LNCAP (cell line): ENCODE results near the gene CIRBP.
A peak's percentile ranks its signal among the peaks of the same experiment; 100 is the strongest.

Experiments used
- TF ChIP-seq, protein P1 (sequence below): fragments of 450-650 bp; IDR thresholded peaks from 2 replicates; pipeline ENCODE4 v1.5.1; 2017; ENCODE audit warnings: mild to moderate bottlenecking

Gene CIRBP

DNA sequence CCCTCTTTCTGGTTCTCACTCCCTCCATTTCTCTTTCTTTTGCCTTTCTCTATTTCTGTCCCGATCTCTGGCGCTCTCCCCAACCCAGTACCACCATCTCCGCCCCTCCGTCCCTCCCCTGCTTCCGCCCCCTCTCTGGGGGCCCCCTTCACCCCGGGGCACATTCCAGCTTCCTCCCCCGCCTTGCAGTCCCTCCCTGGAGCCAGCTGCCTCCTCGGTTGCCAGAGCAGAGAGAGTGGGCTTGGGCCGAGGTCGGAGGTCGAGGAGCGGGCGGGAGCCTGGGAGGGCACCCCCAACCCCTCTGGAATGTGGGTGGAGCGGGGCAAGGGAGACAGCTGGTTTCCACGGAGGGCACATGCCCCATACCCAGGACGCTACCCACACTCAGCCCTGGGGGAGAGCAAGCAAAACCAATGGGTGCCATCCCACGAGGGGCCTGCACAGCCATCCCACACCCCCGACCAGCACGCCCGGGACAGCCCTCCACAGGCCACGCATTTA, 6.5 kb upstream of the CIRBP start:
- TF ChIP-seq, protein P1, sequence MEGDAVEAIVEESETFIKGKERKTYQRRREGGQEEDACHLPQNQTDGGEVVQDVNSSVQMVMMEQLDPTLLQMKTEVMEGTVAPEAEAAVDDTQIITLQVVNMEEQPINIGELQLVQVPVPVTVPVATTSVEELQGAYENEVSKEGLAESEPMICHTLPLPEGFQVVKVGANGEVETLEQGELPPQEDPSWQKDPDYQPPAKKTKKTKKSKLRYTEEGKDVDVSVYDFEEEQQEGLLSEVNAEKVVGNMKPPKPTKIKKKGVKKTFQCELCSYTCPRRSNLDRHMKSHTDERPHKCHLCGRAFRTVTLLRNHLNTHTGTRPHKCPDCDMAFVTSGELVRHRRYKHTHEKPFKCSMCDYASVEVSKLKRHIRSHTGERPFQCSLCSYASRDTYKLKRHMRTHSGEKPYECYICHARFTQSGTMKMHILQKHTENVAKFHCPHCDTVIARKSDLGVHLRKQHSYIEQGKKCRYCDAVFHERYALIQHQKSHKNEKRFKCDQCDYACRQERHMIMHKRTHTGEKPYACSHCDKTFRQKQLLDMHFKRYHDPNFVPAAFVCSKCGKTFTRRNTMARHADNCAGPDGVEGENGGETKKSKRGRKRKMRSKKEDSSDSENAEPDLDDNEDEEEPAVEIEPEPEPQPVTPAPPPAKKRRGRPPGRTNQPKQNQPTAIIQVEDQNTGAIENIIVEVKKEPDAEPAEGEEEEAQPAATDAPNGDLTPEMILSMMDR = no peak

DNA sequence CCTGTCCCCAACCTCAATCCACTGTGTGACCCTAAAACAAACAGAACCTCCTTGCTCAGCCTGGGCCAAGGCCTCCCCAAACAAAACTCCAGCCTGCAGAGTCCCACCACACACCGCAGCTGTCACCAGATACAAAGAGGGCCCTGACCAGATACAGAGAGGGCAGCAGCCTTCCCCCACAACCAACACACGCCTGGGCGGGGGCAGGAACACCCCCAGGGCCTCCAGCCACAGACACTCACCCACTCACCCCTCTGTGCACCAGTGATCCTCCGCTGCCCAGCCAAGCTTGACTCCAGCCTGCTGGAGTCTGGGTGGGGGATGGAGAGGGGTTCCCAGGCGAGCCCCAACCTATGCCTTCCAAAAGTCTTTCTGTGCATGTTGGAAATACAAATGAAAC, 5.9 kb upstream of the CIRBP start:
- TF ChIP-seq, protein P1 = no peak

GRCh38 chr19:1264801-1265614, 4.1 kb upstream of the CIRBP start:
- TF ChIP-seq, protein P1 = no peak

- TF ChIP-seq, protein P1 = no peak
These were observed 3.5 kb upstream of the CIRBP start for GRCh38 chr19:1265615-1266128.

GRCh38 chr19:1266129-1266915, 2.8 kb upstream of the CIRBP start:
- TF ChIP-seq, protein P1 = no peak

DNA sequence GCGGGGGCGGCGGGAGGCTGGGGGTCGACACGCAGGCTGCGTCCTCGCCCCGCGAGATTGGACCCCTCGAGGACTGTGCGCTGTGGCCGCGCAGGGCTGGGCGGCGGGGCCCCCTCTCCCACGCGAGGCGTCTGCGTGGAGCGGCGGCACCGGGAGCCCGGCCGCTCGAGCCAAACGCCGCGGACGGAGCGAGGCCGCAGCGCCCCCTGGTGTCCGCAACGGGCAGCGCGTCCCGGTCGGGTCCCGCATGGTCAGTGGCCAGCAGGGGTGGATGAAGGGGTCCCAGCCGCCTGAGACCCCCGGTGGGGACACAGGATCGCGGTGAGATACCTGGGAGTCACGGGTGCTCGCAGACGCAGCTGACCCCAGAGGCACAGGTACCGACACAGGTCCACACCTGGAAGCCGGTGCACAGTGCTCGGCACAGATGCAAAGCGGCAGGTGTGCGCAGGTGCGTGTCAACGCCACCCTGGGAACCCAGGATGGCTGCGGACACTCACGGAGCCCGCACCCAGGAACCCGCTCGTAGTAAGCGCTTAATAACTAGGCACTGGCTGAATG, 2.1 kb upstream of the CIRBP start:
- TF ChIP-seq, protein P1 = peak; percentile 98

GRCh38 chr19:1267477-1268225, 1.5 kb upstream of the CIRBP start:
- TF ChIP-seq, protein P1 = no peak
